DND-41 (cell line): ENCODE data around the gene IL1RL2.

ENCODE experiments used
- ATAC-seq: fragments of 200-7000 bp; cut with Tn5 transposase; 3 replicates; pipeline ENCODE4 v1.9.1; 2021; ENCODE audit warnings: low read depth; ENCODE audit not compliant: insufficient read depth
- DNase-seq: peaks from one replicate; pipeline ENCODE4 v3.0.0-alpha.2; 2020
- H2AFZ ChIP-seq: 2 replicates; pipeline ENCODE4 v1.6.0; 2012; ENCODE audit warnings: low read depth, low read length
- H3K27ac ChIP-seq: 2 replicates; pipeline ENCODE4 v1.5.1; 2012; ENCODE audit warnings: low read length, inconsistent platforms
- H3K27me3 ChIP-seq: fragments of 200-600 bp; sonication (generic); 2 replicates; pipeline ENCODE4 v1.6.0; 2012; ENCODE audit warnings: low read length, mild to moderate bottlenecking, inconsistent platforms; ENCODE audit not compliant: insufficient read depth, poor library complexity
- H3K36me3 ChIP-seq: 2 replicates; pipeline ENCODE4 v1.5.1; 2012; ENCODE audit warnings: low read length, inconsistent platforms; ENCODE audit not compliant: insufficient read depth
- H3K4me1 ChIP-seq: 2 replicates; pipeline ENCODE4 v1.5.1; 2012; ENCODE audit warnings: mild to moderate bottlenecking, low read length; ENCODE audit not compliant: insufficient read depth
- H3K4me2 ChIP-seq: 2 replicates; pipeline ENCODE4 v1.6.0; 2012; ENCODE audit warnings: mild to moderate bottlenecking, moderate library complexity, low read length, inconsistent platforms; ENCODE audit not compliant: insufficient read depth
- H3K4me3 ChIP-seq, 2 experiments: fragments of 200-600 bp in 1 of 2; shearing (Covaris generic) in 1 of 2; 2 replicates each; pipeline ENCODE4 v1.5.1; 2012 to 2016; ENCODE audit warnings: inconsistent platforms in 2 of 2, low read length in 2 of 2, mild to moderate bottlenecking in 2 of 2, low read depth in 1 of 2, moderate library complexity in 1 of 2
- H3K79me2 ChIP-seq: 2 replicates; pipeline ENCODE4 v1.6.0; 2012; ENCODE audit warnings: low read length, inconsistent platforms; ENCODE audit not compliant: insufficient read depth
- H3K9ac ChIP-seq: 2 replicates; pipeline ENCODE4 v1.6.0; 2012; ENCODE audit warnings: low read depth, mild to moderate bottlenecking, inconsistent platforms, low read length, moderate library complexity
- H3K9me3 ChIP-seq: 2 replicates; pipeline ENCODE4 v1.5.1; 2012; ENCODE audit warnings: low read length, moderate library complexity, mild to moderate bottlenecking, inconsistent platforms; ENCODE audit not compliant: insufficient read depth, severe bottlenecking
- H4K20me1 ChIP-seq: 2 replicates; pipeline ENCODE4 v1.6.0; 2012; ENCODE audit warnings: low read length; ENCODE audit not compliant: insufficient read depth
- CTCF ChIP-seq: IDR thresholded peaks from 2 replicates; pipeline ENCODE4 v1.5.1; 2012; ENCODE audit warnings: borderline replicate concordance, low read length, moderate library complexity, mild to moderate bottlenecking; ENCODE audit not compliant: poor library complexity, severe bottlenecking; ENCODE audit errors: extremely low read depth
- EZH2 ChIP-seq: IDR thresholded peaks from 3 replicates; pipeline ENCODE4 v1.6.1; 2012; ENCODE audit warnings: borderline replicate concordance, low read depth, mild to moderate bottlenecking, moderate library complexity, low read length, inconsistent platforms; ENCODE audit not compliant: severe bottlenecking

Gene IL1RL2

DNA sequence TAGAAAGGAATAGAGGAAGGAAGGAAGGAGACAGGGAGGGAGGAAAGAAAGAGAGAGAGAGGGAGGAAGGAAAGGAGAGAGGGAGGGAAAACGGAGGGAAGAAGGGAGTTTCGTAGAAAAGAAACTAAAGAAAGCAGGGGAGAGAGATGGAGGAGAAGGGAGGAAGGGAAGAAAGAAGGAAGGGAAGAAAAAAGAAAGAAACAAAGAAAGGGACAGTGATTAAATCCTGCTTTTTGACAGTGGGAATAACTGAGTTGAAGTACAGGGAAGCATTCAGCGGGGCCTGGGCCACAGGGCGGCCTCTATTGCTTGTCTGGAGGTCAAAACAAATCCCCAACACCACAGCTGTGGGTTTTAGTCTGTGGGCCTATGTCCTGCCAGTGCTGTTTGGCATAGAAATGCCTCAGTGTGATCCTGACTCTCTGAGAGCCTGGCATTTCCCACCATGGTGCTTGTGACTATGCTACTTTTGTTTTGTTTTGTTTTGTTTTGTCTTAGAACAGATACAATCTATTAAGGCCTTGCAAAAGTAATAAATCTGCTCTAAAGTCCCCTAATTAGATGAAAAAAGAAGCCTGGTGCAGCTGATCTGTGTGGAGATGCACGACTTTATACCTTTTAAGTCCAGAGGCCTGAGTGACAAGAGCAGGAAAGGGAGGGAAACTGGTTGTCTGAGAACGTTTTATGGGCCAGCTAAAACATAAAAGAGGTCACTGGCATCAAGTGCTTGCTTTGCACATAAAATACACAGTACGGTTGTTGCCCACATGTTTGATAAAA is 40.0 kb downstream of the IL1RL2 start:
- no peak overlapping the region for H3K4me2 ChIP-seq
- H2AFZ ChIP-seq, result no peak overlapping the region
- no peaks in the 10 kb centered on the region for H4K20me1 ChIP-seq
- H3K4me1 ChIP-seq, result no peaks in the 10 kb centered on the region
- no peaks in the 10 kb centered on the region for H3K79me2 ChIP-seq
- no peaks in the 10 kb centered on the region for H3K9me3 ChIP-seq
- no peak for DNase-seq
- no peak overlapping the region for H3K9ac ChIP-seq
- ATAC-seq, result no peak
- peaks cover 4% of the 10 kb centered on the region for H3K27me3 ChIP-seq
- H3K27ac ChIP-seq, result no peak overlapping the region
- no peaks in the 10 kb centered on the region for H3K36me3 ChIP-seq
- TF ChIP-seq CTCF (no peak), EZH2 (no peak)
- H3K4me3 ChIP-seq, result no peak overlapping the region

GRCh38 chr2:102229141-102229769 is 42.4 kb downstream of the IL1RL2 start:
- no peak overlapping the region for H3K9ac ChIP-seq
- TF ChIP-seq EZH2 (no peak), CTCF (no peak)
- no peak overlapping the region for H3K4me2 ChIP-seq
- H3K36me3 ChIP-seq, result no peaks in the 10 kb centered on the region
- no peaks in the 10 kb centered on the region for H3K79me2 ChIP-seq
- peaks cover 4% of the 10 kb centered on the region for H3K27me3 ChIP-seq
- no peaks in the 10 kb centered on the region for H3K4me1 ChIP-seq
- DNase-seq, result no peak
- H3K4me3 ChIP-seq, result no peak overlapping the region
- H3K27ac ChIP-seq, result no peak overlapping the region
- no peaks in the 10 kb centered on the region for H3K9me3 ChIP-seq
- no peaks in the 10 kb centered on the region for H4K20me1 ChIP-seq
- no peak for ATAC-seq
- H2AFZ ChIP-seq, result no peak overlapping the region

DNA sequence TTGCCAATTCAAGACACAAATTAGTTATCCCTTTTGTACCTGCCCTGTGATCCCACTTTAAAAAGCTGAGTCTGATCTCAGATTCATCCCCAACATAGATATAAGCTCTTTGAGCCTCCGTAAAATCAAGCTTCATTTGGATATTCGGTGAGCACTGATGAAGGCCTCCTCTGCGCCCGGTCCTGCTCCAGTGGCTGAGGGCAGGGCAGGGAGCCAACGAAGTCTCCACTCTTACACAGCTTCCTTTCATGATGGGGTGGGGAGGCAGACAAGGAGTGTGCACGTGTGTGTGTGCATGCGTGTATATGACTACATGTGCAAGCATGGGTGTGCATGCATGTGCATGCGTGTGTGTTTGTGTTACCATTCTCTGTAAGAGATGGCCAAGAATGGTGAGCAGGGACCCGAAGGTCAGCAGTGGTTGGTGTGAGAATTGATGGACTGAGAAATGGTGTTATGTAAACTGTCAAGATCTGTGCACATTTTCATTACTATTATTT is 43.6 kb downstream of the IL1RL2 start:
- H3K27ac ChIP-seq, result no peak overlapping the region
- DNase-seq (no peak), ATAC-seq (no peak)
- H3K27me3 ChIP-seq, result peaks cover 4% of the 10 kb centered on the region
- H3K4me2 ChIP-seq, result no peak overlapping the region
- no peaks in the 10 kb centered on the region for H3K9me3 ChIP-seq
- H3K36me3 ChIP-seq, result no peaks in the 10 kb centered on the region
- no peak overlapping the region for H3K4me3 ChIP-seq
- H3K79me2 ChIP-seq, result no peaks in the 10 kb centered on the region
- no peaks in the 10 kb centered on the region for H3K4me1 ChIP-seq
- H3K9ac ChIP-seq, result no peak overlapping the region
- H4K20me1 ChIP-seq, result no peaks in the 10 kb centered on the region
- no peak for TF ChIP-seq CTCF
- no peak for TF ChIP-seq EZH2
- H2AFZ ChIP-seq, result no peak overlapping the region
